ENCODE measurements around the gene SLC31A1.

The SLC31A1 gene

DNA sequence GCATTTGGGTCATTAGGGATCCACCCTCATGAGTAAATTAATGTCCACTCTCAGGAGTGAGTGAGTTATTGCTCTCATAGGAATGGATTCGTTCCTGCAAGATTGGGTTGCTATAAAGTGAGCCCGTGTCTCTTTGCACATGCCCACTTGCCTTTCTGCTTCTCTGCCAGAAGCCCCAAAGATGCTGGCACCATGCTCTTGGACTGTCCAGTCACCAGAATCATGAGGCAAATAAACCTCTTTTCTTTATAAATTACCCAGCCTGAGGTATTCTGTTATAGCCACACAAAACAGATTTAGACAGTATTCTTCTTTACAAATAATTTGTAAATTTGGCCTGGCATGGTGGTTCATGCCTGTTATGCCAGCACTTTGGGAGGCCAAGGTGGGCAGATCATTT lies 29.5 kb downstream of the SLC31A1 start:
- no peak for TF ChIP-seq EZH2phosphoT487 (IDR thresholded peaks at IDR 0.05; ENCODE audit: low read depth)
- TF ChIP-seq, protein P1, sequence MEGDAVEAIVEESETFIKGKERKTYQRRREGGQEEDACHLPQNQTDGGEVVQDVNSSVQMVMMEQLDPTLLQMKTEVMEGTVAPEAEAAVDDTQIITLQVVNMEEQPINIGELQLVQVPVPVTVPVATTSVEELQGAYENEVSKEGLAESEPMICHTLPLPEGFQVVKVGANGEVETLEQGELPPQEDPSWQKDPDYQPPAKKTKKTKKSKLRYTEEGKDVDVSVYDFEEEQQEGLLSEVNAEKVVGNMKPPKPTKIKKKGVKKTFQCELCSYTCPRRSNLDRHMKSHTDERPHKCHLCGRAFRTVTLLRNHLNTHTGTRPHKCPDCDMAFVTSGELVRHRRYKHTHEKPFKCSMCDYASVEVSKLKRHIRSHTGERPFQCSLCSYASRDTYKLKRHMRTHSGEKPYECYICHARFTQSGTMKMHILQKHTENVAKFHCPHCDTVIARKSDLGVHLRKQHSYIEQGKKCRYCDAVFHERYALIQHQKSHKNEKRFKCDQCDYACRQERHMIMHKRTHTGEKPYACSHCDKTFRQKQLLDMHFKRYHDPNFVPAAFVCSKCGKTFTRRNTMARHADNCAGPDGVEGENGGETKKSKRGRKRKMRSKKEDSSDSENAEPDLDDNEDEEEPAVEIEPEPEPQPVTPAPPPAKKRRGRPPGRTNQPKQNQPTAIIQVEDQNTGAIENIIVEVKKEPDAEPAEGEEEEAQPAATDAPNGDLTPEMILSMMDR (IDR thresholded peaks at IDR 0.05; ENCODE audit: low read depth, low read length) = no peak
- H3K4me1 ChIP-seq (ENCODE audit: low read length) = peaks cover 9% of the 10 kb centered on the region
- no peak overlapping the region for H3K4me3 ChIP-seq (ENCODE audit: low read length)
- no peaks in the 10 kb centered on the region; the same call in 1 of the 2 replicates for H4K20me1 ChIP-seq (ENCODE audit: insufficient read depth, low read length)
- H3K79me2 ChIP-seq (ENCODE audit: low read length) = no peaks in the 10 kb centered on the region
- H3K27ac ChIP-seq (ENCODE audit: low read length) = no peak overlapping the region
- no peak overlapping the region for H3K9ac ChIP-seq (ENCODE audit: low read length)
- no peaks in the 10 kb centered on the region for H3K27me3 ChIP-seq (ENCODE audit: low read depth, low read length)
- H2AFZ ChIP-seq (ENCODE audit: low read depth, low read length) = no peak overlapping the region
- H3K36me3 ChIP-seq (replicated peaks; ENCODE audit: low read depth, low read length) = peaks cover 7% of the 10 kb centered on the region
- H3K4me2 ChIP-seq (ENCODE audit: low read length) = no peak overlapping the region
- H3K9me3 ChIP-seq (ENCODE audit: insufficient read depth, low read length) = no peaks in the 10 kb centered on the region

GRCh38 chr9:113254991-113255390 lies 33.6 kb downstream of the SLC31A1 start:
- Histone ChIP-seq H2AFZ (ENCODE audit: low read depth, low read length) (no peak overlapping the region), H3K36me3 (replicated peaks; ENCODE audit: low read depth, low read length) (peaks cover 21% of the 10 kb centered on the region), H4K20me1 (ENCODE audit: insufficient read depth, low read length) (no peaks in the 10 kb centered on the region), H3K4me3 (ENCODE audit: low read length) (no peak overlapping the region), H3K27ac (ENCODE audit: low read length) (no peak overlapping the region), H3K27me3 (ENCODE audit: low read depth, low read length) (no peaks in the 10 kb centered on the region), H3K9ac (ENCODE audit: low read length) (no peak overlapping the region), H3K4me1 (ENCODE audit: low read length) (no peaks in the 10 kb centered on the region), H3K79me2 (ENCODE audit: low read length) (no peaks in the 10 kb centered on the region), H3K4me2 (ENCODE audit: low read length) (no peak overlapping the region), H3K9me3 (ENCODE audit: insufficient read depth, low read length) (no peaks in the 10 kb centered on the region)
- no peak for TF ChIP-seq EZH2phosphoT487 (IDR thresholded peaks at IDR 0.05; ENCODE audit: low read depth)
- TF ChIP-seq, protein P1 (IDR thresholded peaks at IDR 0.05; ENCODE audit: low read depth, low read length) = no peak

DNA sequence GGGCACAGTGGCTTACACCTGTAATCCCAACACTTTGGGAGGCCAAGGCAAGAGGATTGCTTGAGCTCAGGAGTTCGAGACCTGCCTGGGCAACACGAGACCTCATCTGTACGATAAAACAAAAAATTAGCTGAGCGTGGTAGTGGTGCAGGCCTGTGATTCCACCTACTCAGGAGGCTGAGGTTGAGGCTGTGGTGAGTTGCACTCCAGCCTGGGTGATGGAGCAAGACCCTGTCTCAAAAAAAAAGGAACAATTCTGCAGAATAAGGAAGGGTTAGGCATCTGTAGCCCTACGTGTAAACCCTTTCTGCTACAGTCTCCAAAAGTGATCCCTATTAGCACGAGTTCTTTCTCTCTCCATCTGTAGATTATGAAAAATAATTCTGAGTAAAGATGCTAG lies 34.1 kb downstream of the SLC31A1 start:
- Histone ChIP-seq H3K4me3 (ENCODE audit: low read length) (no peak overlapping the region), H3K79me2 (ENCODE audit: low read length) (no peaks in the 10 kb centered on the region), H4K20me1 (ENCODE audit: insufficient read depth, low read length) (no peaks in the 10 kb centered on the region), H3K36me3 (replicated peaks; ENCODE audit: low read depth, low read length) (peaks cover 22% of the 10 kb centered on the region), H3K4me1 (ENCODE audit: low read length) (no peaks in the 10 kb centered on the region), H3K4me2 (ENCODE audit: low read length) (no peak overlapping the region), H3K9me3 (ENCODE audit: insufficient read depth, low read length) (no peaks in the 10 kb centered on the region), H2AFZ (ENCODE audit: low read depth, low read length) (no peak overlapping the region), H3K9ac (ENCODE audit: low read length) (no peak overlapping the region), H3K27me3 (ENCODE audit: low read depth, low read length) (no peaks in the 10 kb centered on the region), H3K27ac (ENCODE audit: low read length) (no peak overlapping the region)
- TF ChIP-seq EZH2phosphoT487 (IDR thresholded peaks at IDR 0.05; ENCODE audit: low read depth) = no peak
- TF ChIP-seq, protein P1 (IDR thresholded peaks at IDR 0.05; ENCODE audit: low read depth, low read length) = no peak

DNA sequence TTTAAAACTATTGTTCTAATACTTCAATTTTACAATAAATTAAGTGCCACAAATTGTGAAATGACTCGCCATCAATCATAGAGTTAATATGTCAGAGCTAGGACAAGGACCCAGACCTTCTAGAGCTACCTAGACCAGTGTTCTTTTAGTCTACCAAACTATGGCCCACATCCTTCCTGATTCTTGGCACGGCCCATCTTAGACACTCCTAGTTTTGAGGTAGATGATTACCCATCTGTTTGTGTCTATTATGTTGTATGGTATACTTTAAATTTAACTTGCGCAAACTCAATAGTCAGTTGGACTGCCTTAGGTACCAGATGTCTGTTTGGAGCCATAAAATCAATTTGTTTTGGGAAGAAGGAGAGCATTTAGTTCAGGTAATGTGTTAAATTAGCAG lies 36.5 kb downstream of the SLC31A1 start:
- H3K4me3 ChIP-seq (ENCODE audit: low read length) = no peak overlapping the region
- H3K79me2 ChIP-seq (ENCODE audit: low read length) = no peaks in the 10 kb centered on the region
- H2AFZ ChIP-seq (ENCODE audit: low read depth, low read length) = no peak overlapping the region
- H3K9me3 ChIP-seq (ENCODE audit: insufficient read depth, low read length) = no peaks in the 10 kb centered on the region
- H4K20me1 ChIP-seq (ENCODE audit: insufficient read depth, low read length) = no peaks in the 10 kb centered on the region
- TF ChIP-seq EZH2phosphoT487 (IDR thresholded peaks at IDR 0.05; ENCODE audit: low read depth) = no peak
- TF ChIP-seq, protein P1 (IDR thresholded peaks at IDR 0.05; ENCODE audit: low read depth, low read length) = no peak
- no peak overlapping the region for H3K9ac ChIP-seq (ENCODE audit: low read length)
- H3K4me2 ChIP-seq (ENCODE audit: low read length) = no peak overlapping the region
- no peaks in the 10 kb centered on the region for H3K27me3 ChIP-seq (ENCODE audit: low read depth, low read length)
- H3K27ac ChIP-seq (ENCODE audit: low read length) = no peak overlapping the region
- peaks cover 30% of the 10 kb centered on the region for H3K36me3 ChIP-seq (replicated peaks; ENCODE audit: low read depth, low read length)
- H3K4me1 ChIP-seq (ENCODE audit: low read length) = no peaks in the 10 kb centered on the region

Measured in OCI-LY3 (cell line).